ENCODE results near the gene SVOP. TPM values are rescaled to one million over a fixed set of nuclear protein-coding genes. Genes with fewer than 3 reads are reported as not detected.

SVOP gene
- total RNA-seq, 1 experiment from 2014 or later: 0.47 TPM

- no peak for DNase-seq (ENCODE audit: low read depth, low spot score)
- RAD21 ChIA-PET (ENCODE audit: low non-redundant PET in 1 of 2, low total read pairs in 2 of 2, uncharacterized antibody in 2 of 2, unreplicated experiment in 2 of 2): no interaction called here
- BruUV-seq (replicated peaks): no TSS peak
- Histone ChIP-seq H3K9ac (ENCODE audit: low read length) (no peak within 1 kb of the TSS), H2AFZ (ENCODE audit: low read depth, low read length, poor library complexity, severe bottlenecking) (no peak within 1 kb of the TSS), H3K4me1 (ENCODE audit: control insufficient read depth in 1 of 2, insufficient read depth in 2 of 2, low read length in 2 of 2) (peaks cover 0 to 6% of the 10 kb centered on the region in 2 experiments; a peak in 1 of 4 replicates), H3K4me2 (ENCODE audit: low read length) (no peak within 1 kb of the TSS), H4K20me1 (ENCODE audit: insufficient read depth) (no peaks in the 10 kb centered on the region), H3K27me3 (ENCODE audit: insufficient read depth, low read length) (no peaks in the 10 kb centered on the region), H3K27ac (ENCODE audit: low read depth, low read length) (no peak within 1 kb of the TSS), H3K9me3 (ENCODE audit: control insufficient read depth in 1 of 2, insufficient read depth in 1 of 2, low read depth in 1 of 2, low read length in 2 of 2) (no peaks in the 10 kb centered on the region), H3K79me2 (ENCODE audit: insufficient read depth, low read length) (no peaks in the 10 kb centered on the region), H3K4me3 (replicated peaks in 1 of 2; ENCODE audit: low read depth in 1 of 2, low read length in 2 of 2) (no peak within 1 kb of the TSS), H3K36me3 (ENCODE audit: control insufficient read depth in 1 of 2, insufficient read depth in 2 of 2, low read length in 2 of 2) (no peaks in the 10 kb centered on the region), H3K9me2 (ENCODE audit: insufficient read depth) (no peaks in the 10 kb centered on the region)
- CTCF ChIA-PET: no interaction called here
- no peak for ATAC-seq
- POLR2A ChIA-PET: no interaction called here
- intact Hi-C loops (cut with micrococcal nuclease): no loop called here
- TF ChIP-seq YY1 (IDR thresholded peaks at IDR 0.05; ENCODE audit: extremely low read depth, insufficient replicate concordance, low read depth, low read length): no peak
- no peak for TF ChIP-seq POLR2A (IDR thresholded peaks at IDR 0.05; ENCODE audit: borderline replicate concordance, extremely low read depth, insufficient read depth, insufficient read length)
- TF ChIP-seq RAD21 (IDR thresholded peaks at IDR 0.05; ENCODE audit: low read depth): no peak
- TF ChIP-seq EGR1 (IDR thresholded peaks at IDR 0.05; ENCODE audit: low read depth): no peak
- TF ChIP-seq, protein P1, sequence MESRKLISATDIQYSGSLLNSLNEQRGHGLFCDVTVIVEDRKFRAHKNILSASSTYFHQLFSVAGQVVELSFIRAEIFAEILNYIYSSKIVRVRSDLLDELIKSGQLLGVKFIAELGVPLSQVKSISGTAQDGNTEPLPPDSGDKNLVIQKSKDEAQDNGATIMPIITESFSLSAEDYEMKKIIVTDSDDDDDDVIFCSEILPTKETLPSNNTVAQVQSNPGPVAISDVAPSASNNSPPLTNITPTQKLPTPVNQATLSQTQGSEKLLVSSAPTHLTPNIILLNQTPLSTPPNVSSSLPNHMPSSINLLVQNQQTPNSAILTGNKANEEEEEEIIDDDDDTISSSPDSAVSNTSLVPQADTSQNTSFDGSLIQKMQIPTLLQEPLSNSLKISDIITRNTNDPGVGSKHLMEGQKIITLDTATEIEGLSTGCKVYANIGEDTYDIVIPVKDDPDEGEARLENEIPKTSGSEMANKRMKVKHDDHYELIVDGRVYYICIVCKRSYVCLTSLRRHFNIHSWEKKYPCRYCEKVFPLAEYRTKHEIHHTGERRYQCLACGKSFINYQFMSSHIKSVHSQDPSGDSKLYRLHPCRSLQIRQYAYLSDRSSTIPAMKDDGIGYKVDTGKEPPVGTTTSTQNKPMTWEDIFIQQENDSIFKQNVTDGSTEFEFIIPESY (IDR thresholded peaks at IDR 0.05; ENCODE audit: extremely low read depth, insufficient replicate concordance, low read length): no peak
- TF ChIP-seq CTCF (IDR thresholded peaks at IDR 0.05 in 2 of 3, conservative IDR thresholded peaks at IDR 0.05 in 1 of 3; ENCODE audit: borderline replicate concordance in 1 of 3, insufficient read depth in 1 of 3, low read depth in 2 of 3, low read length in 2 of 3): no peak
- TF ChIP-seq ZNF274 (IDR thresholded peaks at IDR 0.05; ENCODE audit: low read depth, low read length): no peak
- TF ChIP-seq SP1 (IDR thresholded peaks at IDR 0.05; ENCODE audit: low read depth): no peak
- TF ChIP-seq, protein P2, sequence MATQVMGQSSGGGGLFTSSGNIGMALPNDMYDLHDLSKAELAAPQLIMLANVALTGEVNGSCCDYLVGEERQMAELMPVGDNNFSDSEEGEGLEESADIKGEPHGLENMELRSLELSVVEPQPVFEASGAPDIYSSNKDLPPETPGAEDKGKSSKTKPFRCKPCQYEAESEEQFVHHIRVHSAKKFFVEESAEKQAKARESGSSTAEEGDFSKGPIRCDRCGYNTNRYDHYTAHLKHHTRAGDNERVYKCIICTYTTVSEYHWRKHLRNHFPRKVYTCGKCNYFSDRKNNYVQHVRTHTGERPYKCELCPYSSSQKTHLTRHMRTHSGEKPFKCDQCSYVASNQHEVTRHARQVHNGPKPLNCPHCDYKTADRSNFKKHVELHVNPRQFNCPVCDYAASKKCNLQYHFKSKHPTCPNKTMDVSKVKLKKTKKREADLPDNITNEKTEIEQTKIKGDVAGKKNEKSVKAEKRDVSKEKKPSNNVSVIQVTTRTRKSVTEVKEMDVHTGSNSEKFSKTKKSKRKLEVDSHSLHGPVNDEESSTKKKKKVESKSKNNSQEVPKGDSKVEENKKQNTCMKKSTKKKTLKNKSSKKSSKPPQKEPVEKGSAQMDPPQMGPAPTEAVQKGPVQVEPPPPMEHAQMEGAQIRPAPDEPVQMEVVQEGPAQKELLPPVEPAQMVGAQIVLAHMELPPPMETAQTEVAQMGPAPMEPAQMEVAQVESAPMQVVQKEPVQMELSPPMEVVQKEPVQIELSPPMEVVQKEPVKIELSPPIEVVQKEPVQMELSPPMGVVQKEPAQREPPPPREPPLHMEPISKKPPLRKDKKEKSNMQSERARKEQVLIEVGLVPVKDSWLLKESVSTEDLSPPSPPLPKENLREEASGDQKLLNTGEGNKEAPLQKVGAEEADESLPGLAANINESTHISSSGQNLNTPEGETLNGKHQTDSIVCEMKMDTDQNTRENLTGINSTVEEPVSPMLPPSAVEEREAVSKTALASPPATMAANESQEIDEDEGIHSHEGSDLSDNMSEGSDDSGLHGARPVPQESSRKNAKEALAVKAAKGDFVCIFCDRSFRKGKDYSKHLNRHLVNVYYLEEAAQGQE (IDR thresholded peaks at IDR 0.05; ENCODE audit: low read depth): no peak
- no peak for TF ChIP-seq CEBPB (IDR thresholded peaks at IDR 0.05; ENCODE audit: low read depth)
- no peak for TF ChIP-seq SRF (IDR thresholded peaks at IDR 0.05; ENCODE audit: low read depth)
- no peak for TF ChIP-seq SIN3A (IDR thresholded peaks at IDR 0.05; ENCODE audit: low read depth)
- TF ChIP-seq POLR2AphosphoS5 (IDR thresholded peaks at IDR 0.05; ENCODE audit: low read depth, low read length): no peak
- TF ChIP-seq FOSL1 (IDR thresholded peaks at IDR 0.05; ENCODE audit: low read depth): no peak
- no peak for TF ChIP-seq MAX (IDR thresholded peaks at IDR 0.05)
- no peak for TF ChIP-seq CBX3 (IDR thresholded peaks at IDR 0.05; ENCODE audit: low read depth)
- no peak for TF ChIP-seq JUND (IDR thresholded peaks at IDR 0.05)
- no peak for TF ChIP-seq TCF7L2 (IDR thresholded peaks at IDR 0.05; ENCODE audit: borderline replicate concordance, extremely low read depth, insufficient read depth, insufficient read length)
- TF ChIP-seq, protein P3, sequence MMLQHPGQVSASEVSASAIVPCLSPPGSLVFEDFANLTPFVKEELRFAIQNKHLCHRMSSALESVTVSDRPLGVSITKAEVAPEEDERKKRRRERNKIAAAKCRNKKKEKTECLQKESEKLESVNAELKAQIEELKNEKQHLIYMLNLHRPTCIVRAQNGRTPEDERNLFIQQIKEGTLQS (IDR thresholded peaks at IDR 0.05): no peak
Observed at GRCh38 chr12:108879615-108880254, 141.1 kb downstream of the SVOP start, which contains the start of gene DAO. Gene DAO, plus strand, starts transcription at chr12:108880092. Its CDS starts 4,915 bp downstream, at chr12:108885007.

Data from HCT116 (cell line).